Superior temporal gyrus (tissue), 1 donor: Measurements from ENCODE around the gene MORN1.
"Not testable (repeated sequence)": the region's sequence is repeated elsewhere in the genome, so short reads cannot be mapped to it uniquely, and the experiment has no call there.

Source experiments
- DNase-seq: peaks from one replicate; pipeline ENCODE4 v3.0.0-alpha.2; 2016; ENCODE audit errors: extremely low spot score

Gene MORN1

GRCh38 chr1:2337081-2337480 lies 54.3 kb downstream of the MORN1 start:
- no peak for DNase-seq

DNA sequence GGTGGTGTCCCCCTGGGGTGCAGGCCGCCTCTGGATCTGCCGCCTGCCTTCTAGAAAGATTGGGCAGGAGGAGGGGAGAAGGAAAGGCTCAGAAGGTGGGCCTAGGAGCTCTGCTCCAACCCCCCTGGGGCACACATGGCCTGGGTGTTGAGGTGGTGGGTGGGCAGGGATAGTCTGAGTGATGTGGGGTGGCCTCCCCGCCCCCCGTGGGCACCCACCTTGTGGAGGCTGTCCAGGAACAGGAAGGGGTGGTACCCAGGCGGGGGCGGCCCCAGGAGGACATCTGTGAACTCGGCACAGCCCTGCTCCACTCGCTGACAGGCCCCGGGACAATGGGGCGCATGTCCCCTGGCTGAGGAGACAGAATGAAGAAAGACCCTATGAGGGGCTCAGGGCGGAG lies 54.9 kb downstream of the MORN1 start:
- no peak for DNase-seq

DNA sequence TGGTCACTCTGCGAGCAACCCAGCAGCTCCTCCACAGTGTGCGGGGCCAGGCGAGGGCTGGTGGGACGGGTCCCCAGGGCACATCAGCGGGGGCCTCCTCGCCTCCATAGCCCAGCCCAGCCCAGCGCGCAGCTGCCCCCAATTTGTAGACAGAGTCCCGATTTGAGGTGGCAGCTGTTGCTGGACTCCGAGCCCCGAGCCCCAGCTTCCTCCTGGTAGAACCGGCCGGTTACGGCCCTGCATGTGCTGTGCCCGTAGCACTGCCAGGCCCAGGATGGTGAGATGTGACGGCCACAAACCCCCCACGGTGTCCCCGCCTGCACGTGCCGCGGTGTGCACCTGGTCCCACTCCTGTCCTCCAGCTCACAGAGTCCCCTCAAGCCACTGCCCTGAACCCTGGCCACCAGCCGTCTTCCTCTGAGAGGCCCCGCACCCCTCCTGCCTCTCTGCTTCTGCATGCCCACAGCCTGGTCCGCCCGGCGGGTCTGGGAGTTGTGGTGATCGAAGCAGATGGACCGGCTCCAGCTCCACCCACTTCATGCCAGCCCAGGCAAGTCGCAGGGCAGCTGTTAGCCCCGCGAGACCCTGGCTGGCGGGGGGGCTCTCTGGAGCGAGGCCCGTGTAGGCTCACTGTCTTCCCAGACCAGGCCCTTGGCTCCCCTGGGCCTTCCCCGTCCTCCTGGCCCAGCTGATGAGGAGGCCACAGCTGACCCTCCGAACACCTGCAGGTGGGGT lies 55.5 kb downstream of the MORN1 start:
- no peak for DNase-seq

- no peak for DNase-seq
These were observed 56.3 kb downstream of the MORN1 start for GRCh38 chr1:2334883-2335534.

DNA sequence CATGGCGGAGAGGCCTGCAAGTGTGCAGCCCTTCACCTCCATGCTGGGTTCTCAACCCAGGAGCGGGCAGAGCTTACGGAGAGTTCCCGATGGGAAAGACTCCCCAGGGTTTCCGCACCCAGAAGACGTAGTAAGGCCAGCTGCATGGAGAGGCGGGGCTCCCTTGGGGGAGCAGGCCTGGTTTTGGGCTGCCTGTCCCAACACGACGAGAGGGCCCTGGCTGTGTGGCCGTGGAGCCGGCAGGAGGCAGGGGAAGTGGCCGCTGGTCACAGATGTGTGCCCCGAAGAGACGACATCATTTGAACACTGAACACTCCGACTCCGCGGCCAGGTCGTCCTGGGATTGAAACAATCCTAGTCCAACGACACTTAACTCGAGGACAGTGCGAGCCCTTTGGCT lies 57.0 kb downstream of the MORN1 start:
- DNase-seq: no peak

GRCh38 chr1:2331580-2331979 lies 59.8 kb downstream of the MORN1 start:
- not testable (repeated sequence) for DNase-seq

GRCh38 chr1:2331200-2331544 lies 60.2 kb downstream of the MORN1 start:
- no peak for DNase-seq

GRCh38 chr1:2330519-2331199 lies 60.7 kb downstream of the MORN1 start:
- DNase-seq: no peak

DNA sequence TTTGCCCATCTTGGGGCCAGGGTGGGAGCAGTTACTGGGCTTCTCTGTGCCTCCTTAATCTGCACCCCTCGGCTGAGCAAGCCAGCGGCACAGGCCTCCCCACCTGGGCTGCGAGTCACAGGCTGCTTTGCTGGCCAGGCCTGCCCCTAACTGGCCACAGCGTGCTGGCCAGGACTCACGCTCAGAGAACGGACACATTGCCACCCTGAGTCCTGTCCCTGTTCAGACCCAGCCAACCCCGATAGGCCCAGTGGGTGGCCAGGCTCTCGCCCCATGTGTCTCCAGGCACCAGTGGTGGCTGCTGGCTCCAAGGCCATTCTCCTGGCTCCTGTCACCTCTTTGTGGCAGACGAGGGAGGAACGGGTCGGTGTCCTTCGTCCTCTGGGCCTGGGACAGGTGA lies 61.3 kb downstream of the MORN1 start:
- DNase-seq: no peak

DNA sequence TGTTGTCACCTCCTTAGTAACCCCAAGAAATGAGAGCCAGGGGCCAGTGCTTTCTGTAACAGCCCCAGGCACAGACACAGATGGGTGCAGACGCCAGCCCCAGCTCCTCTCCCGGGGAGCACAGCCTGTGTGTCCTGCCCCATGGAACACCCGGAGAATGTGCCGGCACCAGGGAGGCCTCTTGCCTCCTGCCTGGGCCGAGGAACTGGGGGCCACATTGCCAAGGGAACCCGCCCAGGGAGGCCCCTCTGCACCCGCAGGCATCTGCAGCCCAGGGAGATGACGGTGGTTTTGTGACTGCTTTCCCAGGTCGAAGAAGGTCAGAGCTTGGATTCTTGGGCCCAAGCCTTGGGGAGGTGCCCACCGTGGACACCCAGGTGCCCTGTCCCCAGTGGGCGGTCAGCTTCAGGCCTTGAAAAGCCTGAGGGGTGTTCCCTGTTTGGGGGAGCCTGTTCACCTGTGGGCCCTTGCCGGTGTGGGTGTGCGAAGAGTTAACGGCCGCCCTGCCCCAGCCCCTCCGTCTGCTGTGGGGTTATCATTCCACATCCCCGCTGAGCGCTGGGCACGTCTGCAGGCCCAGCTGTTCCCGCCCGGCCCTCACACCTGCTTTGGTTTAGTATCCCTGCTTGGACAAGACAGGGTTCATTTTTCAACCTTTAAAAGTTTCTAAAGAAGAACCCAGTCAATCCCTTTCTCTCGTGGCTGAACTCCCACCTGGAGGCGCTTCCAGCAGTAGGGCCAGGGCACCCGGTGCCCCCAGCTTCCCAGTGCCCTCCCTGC lies 62.5 kb downstream of the MORN1 start:
- no peak for DNase-seq

GRCh38 chr1:2327841-2328240 lies 63.5 kb downstream of the MORN1 start:
- DNase-seq: no peak

- DNase-seq: not testable (repeated sequence)
These were observed 64.2 kb downstream of the MORN1 start for GRCh38 chr1:2327162-2327561.

- no peak for DNase-seq
These were observed 64.8 kb downstream of the MORN1 start for GRCh38 chr1:2326524-2326923.

DNA sequence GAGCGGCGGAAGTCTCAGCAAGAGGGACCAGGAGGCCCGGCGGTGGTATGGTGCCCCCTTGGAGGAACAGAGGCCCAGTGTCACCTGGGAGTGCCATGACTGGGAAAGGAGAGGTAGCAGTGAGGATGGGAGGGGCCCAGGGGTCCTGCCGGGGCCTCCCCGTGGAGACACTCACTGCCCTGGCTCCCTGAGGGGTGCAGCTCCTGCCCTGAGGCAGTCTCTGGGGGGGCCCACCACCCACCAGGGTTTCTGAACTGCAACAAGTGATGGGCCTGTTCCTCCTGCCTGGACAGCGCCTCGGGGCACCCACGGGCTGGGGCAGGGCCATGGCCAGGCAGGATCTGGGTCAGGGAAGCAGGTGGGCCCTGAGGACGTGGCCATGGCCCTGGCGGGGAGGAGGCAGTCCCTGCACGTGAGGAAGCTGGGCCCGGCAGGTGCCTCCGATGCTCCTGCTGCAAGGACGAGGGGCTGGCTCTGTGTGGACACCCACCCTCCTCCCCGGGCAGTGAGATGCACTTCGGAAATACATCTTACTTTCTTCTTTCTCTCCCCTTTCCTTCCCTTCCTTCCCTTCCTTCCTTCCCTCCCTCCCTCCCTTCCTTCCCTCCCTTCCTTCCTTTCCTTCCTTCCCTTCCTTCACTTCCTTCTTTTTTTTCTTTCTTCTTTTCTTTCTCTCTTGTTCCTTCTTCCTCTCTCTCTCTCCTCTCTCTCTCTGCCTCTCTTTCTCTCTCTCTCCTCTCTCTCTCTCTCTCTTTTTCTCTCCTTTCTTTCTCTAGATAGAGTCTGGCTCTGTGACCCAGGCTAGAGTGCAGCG lies 66.6 kb downstream of the MORN1 start:
- DNase-seq: no peak

DNA sequence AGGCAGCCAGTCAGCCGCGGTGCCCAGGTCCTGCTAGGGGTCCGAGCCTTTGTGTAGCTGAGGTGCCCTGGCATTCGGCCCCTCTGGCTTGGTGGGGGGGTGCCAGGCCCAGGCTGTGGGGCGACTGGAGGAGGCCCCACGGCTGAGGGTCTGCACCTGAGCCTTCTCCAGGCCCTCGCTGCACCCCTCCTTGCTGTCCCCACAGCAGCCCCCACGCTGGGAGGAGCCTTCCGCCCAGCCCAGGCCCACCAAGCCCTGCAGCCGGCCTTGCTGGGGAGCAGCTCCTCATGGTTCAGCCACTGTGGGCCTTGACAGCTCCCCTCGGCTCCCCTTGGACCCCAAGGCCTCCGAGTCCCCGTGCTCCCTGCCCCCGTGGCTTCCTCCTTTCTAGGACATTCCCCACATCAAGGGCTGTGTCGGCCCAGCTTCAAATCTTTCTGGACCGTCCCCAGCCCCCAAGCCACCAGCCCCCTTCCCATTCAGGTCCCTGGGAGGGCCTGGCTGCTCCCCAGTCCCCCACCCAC lies 67.8 kb downstream of the MORN1 start:
- DNase-seq: no peak

GRCh38 chr1:2322581-2323211 lies 68.7 kb downstream of the MORN1 start:
- no peak for DNase-seq

- DNase-seq: no peak
These were observed 69.2 kb downstream of the MORN1 start for GRCh38 chr1:2322065-2322571.

DNA sequence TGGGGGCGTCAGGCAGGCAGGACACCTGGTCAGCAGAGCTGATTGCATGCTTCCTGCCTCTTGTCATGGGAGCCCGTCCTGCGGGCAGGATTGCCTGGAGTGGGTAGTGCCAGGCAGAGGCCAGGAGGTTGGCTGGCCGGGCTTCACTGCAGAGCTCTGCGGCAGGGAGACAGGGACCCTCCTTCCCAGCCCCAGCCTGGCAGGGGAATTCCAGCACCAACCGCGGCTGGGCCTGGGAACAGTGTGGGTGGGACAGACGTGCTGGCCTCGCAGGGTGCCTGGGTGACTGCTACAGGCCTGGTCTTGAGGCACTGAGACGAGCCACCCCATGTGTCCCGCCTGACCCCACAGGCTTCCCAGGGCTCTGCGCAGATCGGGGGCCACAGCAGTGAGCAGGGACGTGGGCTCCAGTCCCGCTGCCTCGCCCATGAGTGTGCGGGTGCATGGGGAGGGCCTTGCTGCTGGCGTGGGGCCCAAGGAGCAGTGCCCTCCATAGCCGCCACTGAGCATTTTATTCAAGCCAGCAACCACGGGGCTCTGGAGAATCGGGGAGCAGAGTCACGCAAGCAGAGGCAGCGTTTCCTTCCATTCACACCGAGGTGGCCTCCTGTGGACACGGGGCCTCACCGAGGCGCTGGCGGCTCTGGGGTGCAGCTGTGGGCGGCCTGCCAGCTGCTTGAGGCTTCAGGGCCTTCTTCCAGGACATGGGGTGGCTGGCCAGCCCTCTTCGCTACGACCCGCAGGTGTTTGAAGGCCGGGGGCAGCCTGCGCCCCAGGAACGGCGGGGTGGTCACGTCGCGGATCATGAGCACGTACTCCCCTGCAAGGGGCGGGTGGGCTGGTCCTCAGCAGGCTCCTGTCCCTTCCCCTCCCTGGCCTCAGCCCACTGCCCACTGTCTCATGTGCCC lies 70.3 kb downstream of the MORN1 start:
- DNase-seq: no peak

GRCh38 chr1:2320006-2320405 lies 71.3 kb downstream of the MORN1 start:
- no peak for DNase-seq
